ENCODE measurements around the gene CDK5RAP2. TPM values are rescaled to one million over a fixed set of nuclear protein-coding genes. Genes with fewer than 3 reads are reported as not detected.
A peak's percentile ranks its signal among the peaks of the same experiment; 100 is the strongest.
"Not testable (repeated sequence)": the region's sequence is repeated elsewhere in the genome, so short reads cannot be mapped to it uniquely, and the experiment has no call there.

Gene CDK5RAP2
- 22.2 and 29.5 TPM in 2 replicates for total RNA-seq (2014; rRNA removed; shearing (Covaris generic))

DNA sequence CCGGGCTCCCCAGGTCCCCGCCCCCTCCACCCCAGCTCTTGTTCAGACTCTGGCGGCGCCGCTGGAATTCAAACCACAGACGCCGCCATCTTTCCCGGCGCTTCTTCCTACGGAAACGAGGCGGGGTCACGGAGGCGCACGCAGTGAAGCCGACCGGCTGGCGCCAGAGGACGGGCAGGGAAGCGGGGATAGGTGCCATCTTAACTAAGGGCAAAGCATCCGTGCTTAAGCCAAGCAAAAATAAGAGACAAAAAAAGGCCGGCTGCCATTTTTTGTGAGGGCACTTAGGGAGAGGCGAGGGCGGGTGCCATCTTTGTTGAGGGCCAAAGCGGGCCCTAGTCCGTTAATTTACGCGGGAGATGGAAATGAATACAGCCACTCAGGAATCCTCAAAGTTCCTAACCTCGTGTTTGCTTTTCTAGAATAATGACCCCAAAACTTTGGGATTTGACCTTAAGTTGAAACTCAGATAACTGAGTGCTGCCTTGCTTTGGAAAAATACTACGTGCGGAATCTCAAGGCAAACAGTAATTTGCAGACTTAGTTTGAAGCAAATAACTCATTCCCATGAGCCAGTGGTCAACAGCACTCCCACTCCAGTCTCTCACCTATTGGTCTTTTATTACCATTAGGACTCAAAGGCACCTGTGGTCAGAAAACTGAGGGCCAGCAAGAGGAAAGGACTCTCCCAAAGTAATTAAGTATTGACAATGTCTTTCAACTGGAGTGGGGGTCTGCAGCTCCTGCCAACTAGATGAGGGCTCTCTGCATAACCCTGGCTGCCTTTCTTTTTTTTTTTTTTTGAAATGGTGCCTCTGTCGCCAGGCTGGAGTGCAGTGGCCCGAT, at the start of gene CDK5RAP2:
TSS of gene CDK5RAP2 (minus strand) at position 117 of the 846 bp plus-strand sequence. CDS start 189 bp downstream, outside the sequence.
- DNase-seq (ENCODE audit: low spot score) = peak; percentile 95

DNA sequence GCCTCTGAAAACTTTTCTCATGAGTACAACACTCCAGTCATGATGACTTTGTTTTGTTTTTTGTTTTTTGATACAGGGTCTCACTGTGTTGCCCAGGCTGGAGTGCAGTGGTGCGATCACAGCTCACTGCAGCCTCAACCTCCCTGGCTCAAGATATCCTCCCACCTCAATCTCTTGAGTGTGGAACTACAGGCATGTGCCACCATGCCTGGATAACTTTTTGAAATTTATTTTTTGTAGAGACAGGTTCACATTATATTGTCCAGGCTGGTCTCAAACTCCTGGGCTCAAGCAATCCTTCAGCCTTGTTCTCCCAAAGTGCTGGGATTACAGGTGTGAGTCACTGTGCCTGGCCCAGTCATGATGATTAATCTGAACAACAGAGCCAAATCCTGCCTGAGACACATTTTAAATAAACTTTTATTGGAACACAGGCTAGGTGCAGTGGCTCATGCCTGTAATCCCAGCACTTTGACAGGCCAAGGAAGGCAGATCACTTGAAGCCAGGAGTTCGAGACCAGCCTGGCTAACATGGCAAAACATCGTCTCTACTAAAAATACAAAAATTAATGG, 49.0 kb upstream of the CDK5RAP2 start:
- not testable (repeated sequence) for DNase-seq (ENCODE audit: low spot score)

DNA sequence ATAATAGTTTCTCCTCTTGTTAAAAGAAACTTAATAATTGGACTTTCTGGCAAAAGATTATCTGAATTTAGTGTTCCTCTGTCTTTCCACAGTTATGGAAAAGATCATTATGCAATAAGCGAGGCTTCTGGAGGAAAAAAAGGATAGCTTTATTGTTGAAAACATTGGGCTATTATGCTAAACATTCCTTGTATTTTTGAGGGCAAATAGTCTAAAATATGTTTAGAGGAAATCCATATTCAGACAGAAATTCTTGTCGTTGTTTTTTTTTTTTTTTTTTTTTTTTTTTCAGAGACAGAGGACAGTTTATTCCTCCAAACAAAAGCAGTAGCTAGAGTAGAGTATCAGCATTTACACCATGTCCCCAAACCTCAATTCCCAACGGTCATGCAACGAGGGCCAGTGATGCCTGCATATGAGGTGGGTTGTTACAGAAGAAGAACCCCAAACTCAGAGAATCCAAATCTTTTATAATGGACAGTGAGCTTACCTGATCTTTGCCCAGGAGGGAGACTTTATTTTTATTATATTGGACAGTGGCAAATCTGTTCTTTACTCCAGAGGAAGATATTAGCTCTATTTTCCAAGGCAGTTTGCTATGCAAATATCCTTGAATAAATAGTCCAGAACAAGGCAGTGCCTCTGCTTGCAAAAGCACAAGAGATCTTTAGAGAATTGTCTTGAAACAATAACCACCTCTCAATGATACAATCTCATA, 48.4 kb upstream of the CDK5RAP2 start:
- DNase-seq (ENCODE audit: low spot score) = no peak

DNA sequence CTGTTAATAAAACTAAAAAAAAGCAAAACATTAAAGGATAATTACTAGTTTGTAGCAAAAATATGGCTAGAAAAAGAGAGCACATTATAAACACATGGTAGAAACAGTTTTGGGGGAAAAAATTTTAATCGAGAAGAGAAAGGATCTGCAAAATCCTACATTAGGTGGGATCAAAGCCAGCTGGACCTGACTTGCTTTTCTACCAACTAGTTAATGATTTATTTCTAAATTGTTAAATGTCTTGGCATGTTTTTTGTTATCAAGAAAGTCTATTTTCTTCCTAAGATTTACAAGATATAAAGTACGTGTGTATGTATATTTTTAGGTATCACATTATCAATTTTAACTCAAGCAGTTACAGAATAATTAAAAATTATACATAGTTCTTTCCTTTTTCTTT, 47.1 kb upstream of the CDK5RAP2 start:
- no peak for DNase-seq (ENCODE audit: low spot score)

DNA sequence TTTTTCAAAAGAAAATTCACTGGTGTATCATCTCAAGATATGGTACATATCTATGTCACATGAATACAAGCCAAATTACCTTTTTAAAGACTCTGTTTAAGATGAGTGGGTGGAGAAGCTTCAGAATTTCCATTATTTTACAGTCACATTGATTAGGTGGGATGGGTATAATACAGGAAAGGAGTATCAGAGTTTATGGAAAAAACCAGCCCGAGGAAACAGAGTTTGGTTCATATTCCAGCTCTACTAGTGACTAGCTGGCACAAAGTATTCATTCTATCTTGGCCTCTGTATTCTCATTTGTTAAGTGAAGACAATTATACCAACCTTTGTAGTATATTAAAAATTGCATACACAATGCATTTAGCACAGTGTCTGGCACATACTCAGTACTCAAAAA, 46.5 kb upstream of the CDK5RAP2 start:
- no peak for DNase-seq (ENCODE audit: low spot score)

DNA sequence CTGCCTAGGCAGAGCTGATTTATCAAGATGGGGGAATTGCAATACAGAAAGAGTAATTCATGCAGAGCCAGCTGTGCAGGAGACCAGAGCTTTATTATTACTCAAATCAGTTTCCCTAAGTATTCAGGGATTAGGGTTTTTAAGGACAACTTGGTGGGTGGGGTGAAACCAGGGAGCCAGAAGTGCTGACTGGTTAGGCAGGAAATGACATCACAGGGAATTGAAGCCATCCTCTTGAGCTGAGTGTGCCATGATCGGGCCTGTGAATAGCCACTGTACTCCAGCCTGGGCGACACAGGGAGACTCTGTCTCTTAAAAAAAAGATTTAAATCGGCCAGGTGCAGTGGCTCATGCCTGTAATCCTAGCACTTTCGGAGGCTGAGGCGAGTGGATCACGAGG, 45.3 kb upstream of the CDK5RAP2 start:
- no peak for DNase-seq (ENCODE audit: low spot score)

DNA sequence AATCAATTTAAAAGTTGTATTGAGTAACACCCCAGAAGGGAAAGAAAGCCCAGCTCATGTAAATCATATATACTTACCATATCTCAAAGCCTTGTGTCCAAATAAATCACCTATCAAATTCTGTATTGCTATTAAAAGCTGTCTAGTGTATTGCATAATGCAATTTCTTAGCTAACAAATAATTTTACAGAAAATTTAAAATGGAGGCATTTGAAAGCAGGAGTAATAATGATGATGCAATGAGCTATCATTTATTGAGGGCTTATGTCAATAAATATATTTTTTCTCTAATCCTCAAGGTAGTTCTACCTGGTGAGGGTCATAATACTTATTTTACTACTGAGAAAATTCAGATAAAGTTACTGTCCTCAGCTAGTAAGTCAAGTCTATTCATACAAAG, 42.8 kb upstream of the CDK5RAP2 start:
- no peak for DNase-seq (ENCODE audit: low spot score)

DNA sequence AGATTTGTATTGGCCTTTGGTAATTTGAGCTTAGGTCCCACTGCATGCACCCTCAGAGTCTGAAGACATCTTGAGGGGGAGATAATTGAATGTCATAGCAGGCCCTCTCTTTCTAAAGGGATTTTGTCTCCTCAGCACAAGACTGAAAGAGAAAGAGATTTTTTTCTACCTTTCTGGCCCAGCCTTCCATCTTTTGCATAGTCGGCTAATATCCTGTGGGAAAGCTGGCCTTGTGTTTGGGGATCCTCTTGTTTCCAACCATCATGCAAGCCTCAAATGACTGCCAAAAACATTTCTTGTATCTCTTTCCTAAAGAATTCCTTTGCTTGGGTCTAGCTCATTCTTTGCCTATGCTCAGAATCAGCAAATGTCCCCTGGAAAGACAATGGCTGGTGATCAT, 42.0 kb upstream of the CDK5RAP2 start:
- DNase-seq (ENCODE audit: low spot score) = no peak

DNA sequence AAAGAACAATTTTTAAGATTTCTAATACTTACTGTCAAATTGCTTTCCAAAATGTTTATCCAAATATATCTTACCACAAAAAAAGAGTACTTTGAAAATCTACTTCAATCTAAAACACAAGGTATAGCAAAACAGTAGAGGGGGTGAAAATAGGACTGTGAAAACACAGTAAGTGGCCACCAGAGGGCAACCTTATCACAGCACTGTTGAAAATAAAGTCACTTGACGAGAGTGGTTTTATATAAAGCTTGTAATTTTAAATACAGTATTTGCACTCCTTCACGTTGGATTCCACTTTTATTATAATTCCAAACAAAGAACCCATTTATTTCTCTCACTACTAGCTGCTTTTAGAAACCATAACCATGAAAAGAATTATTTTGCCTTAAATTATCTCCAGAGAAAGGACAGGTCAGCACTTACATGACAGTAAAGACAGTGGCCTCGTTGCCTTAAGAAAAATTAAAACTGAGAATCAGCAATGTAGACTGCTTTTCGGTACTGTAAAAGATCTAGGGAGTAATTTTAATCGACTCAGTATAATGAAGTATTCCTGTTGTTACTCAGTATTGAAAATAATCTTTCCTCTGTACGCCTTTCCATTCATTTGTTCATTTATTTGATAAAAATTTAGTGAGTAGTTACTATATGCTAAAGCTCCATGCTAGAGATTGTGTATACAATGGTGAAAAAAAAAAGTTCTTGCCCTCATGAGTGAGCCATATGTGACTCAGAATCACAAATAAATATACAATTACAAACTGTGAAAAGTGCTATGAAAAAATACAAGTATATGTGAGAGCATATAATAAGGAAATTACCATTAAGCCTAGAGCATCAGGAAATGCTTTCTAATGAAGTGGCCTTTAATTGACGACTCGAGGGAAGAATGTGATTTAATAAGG, 40.0 kb upstream of the CDK5RAP2 start:
- DNase-seq (ENCODE audit: low spot score) = peak; percentile 84

DNA sequence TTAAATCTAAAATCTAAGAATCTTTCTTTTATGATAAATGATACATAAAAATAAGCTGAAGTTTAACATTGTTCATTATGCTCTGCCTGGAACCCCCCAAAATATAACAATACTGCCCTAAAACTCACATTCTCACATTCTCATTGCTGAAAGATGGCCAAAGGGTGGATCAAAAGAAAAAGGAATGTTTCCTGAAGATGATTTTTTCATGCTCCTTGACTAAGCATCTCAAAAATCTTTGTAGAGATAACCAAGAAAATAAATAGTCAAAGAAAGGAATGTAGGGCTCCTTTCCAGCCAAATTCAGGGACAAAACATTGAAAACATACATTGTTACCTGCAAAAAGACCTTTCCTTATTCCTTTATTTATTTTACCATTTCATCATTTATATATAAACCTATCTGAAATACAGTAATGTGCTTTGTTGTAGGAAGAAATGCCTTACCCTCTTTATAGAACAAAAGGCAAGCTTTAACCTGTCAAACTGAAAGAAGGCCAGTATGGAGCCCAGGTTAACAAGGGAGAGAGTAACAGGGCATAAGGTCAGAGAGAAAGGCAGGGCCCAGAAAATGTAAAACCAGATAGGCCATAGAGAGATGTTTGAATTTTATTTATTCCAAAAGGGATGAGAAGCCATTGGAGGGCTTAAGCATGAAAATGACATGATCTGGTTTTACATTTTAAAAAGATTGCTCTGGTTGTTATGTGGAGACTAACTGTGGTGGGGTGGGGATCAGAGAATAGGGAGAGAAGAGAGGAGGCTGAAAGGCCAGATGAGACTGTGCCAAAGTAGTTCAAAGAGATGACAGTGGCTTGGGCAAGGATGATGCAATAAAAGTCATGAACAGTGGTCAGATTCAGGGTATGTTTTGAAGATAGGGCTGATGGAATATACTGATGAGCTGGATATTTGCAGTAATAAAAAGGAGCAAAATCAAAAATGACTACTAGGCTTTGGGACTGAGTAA, 37.3 kb upstream of the CDK5RAP2 start:
- DNase-seq (ENCODE audit: low spot score) = no peak

DNA sequence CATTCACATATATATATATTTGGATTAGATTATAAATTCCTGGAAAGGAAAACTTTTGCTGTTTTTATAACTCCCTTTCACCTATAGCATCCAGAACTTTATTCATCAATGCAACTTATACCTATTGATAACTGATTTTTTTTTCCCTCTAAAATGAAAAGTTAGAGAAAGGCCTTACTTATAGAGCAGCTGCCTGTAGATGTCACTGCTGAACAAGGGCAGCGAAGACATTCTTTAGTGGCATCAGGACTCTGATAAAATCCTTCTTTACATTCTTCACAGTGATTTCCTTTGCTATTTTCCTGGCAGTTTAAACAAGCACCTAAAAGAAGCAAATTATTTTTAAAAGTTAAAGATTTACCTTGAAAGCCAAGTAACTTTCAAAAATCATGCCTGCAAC, 32.3 kb upstream of the CDK5RAP2 start:
- DNase-seq (ENCODE audit: low spot score) = peak; percentile 33

DNA sequence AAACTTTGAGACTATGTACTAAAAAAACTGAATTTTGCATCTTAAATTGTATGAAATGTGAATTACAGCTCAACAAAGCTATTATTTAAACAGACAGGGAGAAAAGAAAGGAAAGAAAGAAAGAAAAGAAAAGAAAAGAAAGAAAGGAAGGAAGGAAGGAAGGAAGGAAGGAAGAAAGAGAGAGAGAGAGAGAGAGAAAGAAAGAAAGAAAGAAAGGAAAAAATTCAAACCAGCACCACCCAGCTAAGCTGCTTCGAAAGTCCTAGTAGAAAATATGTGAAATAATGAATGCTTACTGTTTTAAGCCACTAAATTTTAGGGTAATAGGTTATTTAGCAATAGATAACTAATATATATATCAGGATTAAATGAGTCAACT, 31.7 kb upstream of the CDK5RAP2 start:
- DNase-seq (ENCODE audit: low spot score) = no peak

DNA sequence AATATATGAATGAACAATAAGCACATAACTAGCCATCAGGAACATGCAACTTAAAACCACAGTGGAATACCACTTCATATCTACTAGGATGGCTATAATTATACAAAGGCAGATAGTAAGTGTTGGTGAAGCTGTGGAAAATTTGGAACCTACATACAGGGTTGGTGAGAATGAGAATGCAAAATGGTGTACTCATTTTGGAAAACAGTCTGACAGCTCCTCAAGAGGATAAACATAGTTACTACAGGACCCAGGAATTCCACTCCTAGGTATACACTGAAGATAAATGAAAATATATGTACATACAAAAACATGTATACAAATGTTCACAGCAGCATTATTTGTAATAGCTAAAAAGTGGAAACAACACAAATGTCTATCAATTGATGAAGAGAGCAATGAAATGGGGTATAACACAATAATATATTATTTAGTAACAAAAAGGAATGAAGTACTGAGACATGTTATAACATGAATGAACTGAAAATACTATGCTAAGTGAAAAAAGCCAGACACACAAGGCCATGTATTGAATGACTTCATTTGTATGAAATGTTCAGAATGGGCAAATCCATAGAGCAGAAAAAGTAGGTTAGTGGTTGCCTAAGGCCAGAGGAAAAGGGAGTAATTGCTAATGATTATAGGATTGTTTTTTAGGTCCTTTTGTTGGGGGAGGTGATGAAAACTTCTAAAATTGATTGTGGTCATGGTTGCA, 31.2 kb upstream of the CDK5RAP2 start:
- DNase-seq (ENCODE audit: low spot score) = no peak

DNA sequence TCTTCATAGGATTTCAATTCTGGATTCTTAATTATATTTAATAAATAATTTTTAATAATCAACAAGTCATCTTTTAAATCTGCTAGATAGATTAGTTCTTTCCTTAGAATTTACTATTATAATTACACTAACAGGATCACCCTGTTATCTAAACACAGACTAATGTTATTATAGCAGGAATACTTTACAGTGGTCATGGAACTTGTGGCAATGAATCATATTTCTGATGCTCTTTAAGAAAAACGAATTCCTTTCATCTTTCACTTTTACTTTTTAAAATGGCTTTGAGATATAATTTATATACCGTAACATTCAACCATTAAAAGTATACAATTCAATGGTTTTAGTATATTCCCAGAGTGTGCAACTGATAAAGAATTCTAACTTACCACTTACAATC, 29.7 kb upstream of the CDK5RAP2 start:
- no peak for DNase-seq (ENCODE audit: low spot score)

DNA sequence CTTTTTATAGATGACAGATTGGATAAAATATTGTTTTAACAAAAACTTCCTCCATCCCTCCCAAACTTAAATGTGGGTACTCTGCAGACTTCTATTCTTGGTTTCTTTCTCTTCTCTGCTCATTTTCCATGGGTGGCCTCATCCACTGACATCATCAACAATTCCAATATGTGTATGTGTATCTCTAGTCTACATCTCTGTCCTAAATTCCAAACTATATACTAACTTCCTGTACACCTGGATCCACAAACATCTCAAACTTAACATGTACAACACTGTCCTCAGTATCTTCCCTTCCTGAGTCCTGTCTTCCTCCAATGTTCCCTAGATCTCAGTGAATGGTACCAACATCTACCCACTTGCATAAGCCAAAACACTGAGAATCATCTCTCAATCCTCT, 28.5 kb upstream of the CDK5RAP2 start:
- no peak for DNase-seq (ENCODE audit: low spot score)

DNA sequence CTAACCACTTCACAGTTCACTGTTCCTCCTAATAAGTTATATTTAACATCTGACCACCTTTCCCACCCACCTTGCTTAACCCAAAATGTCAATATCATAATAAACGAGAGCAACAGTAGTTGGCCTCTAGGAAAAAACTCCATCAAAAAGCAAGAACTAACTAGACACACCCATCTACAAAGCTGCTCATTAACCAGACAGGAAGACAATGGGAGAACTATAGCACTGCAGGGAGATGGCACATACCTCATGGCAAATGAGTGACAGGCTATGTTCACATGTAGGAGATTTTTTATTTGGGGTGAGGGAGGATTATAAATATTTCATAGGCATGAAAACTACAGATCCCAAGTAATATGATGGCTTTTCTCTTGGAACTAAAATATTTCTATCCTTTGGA, 23.6 kb upstream of the CDK5RAP2 start:
- no peak for DNase-seq (ENCODE audit: low spot score)

DNA sequence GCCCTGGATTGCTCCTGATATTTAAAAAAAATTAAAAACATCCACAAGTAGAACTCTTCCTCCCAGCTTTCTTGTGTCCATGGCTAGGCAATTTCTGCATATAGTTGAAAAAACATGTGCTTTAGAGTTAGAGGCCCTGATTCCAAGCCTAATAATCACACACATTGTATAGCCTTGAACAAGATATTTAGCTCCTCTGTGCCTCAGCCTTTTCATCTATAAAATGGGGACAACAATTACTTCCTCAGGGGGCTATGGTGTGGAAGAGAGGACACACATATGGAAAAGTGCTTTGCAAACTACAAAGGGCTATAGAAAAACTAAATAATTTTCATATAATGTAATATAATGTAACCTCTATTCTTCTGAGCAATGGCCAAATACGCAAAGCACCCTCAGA, 23.0 kb upstream of the CDK5RAP2 start:
- DNase-seq (ENCODE audit: low spot score) = no peak

DNA sequence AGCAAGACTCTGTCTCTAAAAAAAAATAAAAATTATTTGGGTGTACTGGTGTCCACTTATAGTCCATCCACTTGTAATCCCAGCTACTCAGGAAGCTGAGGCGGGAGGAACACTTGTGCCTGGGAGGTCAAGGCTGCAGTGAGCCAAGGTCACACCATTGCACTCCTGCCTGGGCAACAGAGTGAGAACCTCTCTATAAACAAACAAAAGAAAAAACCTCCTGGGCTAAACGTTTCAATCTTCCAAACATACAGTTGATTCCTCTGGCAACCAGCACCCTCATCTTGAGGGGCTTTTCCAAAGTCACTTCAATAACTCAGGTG, 13.9 kb upstream of the CDK5RAP2 start:
- DNase-seq (ENCODE audit: low spot score) = no peak

DNA sequence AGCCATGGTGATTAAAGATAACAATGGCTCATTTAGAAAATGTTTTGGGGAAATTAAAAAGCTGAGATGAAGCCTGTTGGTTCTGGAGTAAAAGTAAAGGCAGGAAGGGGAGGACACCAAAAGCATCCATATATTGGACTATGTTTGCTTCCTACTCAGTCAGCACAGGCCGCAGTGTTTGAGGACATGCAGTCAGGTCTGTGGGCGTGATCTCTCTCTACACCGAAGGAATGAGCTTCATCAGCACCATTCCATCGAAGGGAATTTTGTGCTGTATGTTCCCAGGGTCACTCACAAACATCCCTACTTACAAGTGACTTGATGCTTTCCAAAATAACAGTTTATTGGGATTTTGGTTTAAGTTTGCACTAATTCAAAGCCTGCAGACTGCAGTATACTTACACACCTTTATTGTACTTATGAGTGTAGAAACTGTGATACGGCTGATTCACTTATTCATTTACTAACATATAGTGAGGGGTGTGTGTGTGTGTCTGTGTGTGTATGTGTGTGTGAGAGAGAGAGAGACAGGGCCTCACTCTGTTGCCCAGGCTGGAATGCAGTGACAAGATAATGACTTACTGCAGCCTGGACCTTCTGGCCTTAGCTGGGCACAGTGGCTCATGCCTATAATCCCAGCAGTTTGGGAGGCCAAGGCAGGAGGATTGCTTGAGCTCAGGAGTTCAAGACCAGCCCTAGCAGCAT, 13.4 kb upstream of the CDK5RAP2 start:
- DNase-seq (ENCODE audit: low spot score) = no peak

Data from HT-29 (cell line).